ENCODE measurements around the gene EEF1B2.
A peak's percentile ranks its signal among the peaks of the same experiment; 100 is the strongest.

The EEF1B2 gene

GRCh38 chr2:206164261-206164862, 4.7 kb downstream of the EEF1B2 start:
- no peak for TF ChIP-seq EGR1 (IDR thresholded peaks at IDR 0.05)
- peak; percentile 46 for TF ChIP-seq RAD21 (IDR thresholded peaks at IDR 0.05; ENCODE audit: low read depth)

GRCh38 chr2:206173147-206173546, 13.5 kb downstream of the EEF1B2 start:
- TF ChIP-seq CEBPB (IDR thresholded peaks at IDR 0.05): no peak
- no peak for TF ChIP-seq ZBTB7A (IDR thresholded peaks at IDR 0.05; ENCODE audit: low read depth)
- no peak for TF ChIP-seq EP300 (IDR thresholded peaks at IDR 0.05; ENCODE audit: borderline replicate concordance)
- no peak for TF ChIP-seq YY1 (IDR thresholded peaks at IDR 0.05; ENCODE audit: low read depth)
- TF ChIP-seq TAF1 (IDR thresholded peaks at IDR 0.05; ENCODE audit: low read depth): no peak

- TF ChIP-seq YY1 (IDR thresholded peaks at IDR 0.05; ENCODE audit: low read depth) (no peak), EP300 (IDR thresholded peaks at IDR 0.05; ENCODE audit: borderline replicate concordance) (no peak), TCF12 (IDR thresholded peaks at IDR 0.05; ENCODE audit: low read depth) (no peak), CEBPB (IDR thresholded peaks at IDR 0.05) (no peak)
- TF ChIP-seq, protein P1, sequence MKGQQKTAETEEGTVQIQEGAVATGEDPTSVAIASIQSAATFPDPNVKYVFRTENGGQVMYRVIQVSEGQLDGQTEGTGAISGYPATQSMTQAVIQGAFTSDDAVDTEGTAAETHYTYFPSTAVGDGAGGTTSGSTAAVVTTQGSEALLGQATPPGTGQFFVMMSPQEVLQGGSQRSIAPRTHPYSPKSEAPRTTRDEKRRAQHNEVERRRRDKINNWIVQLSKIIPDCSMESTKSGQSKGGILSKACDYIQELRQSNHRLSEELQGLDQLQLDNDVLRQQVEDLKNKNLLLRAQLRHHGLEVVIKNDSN (IDR thresholded peaks at IDR 0.05): no peak
Measured at GRCh38 chr2:206176121-206176520, 16.4 kb downstream of the EEF1B2 start.

- TF ChIP-seq TCF12 (IDR thresholded peaks at IDR 0.05; ENCODE audit: low read depth) (no peak), YY1 (IDR thresholded peaks at IDR 0.05; ENCODE audit: low read depth) (no peak), TEAD4 (IDR thresholded peaks at IDR 0.05) (no peak), EGR1 (IDR thresholded peaks at IDR 0.05) (no peak), TAF1 (IDR thresholded peaks at IDR 0.05; ENCODE audit: low read depth) (no peak), FOXM1 (IDR thresholded peaks at IDR 0.05; ENCODE audit: borderline replicate concordance, low read depth) (no peak), RAD21 (IDR thresholded peaks at IDR 0.05; ENCODE audit: low read depth) (no peak)
- TF ChIP-seq, protein P2, sequence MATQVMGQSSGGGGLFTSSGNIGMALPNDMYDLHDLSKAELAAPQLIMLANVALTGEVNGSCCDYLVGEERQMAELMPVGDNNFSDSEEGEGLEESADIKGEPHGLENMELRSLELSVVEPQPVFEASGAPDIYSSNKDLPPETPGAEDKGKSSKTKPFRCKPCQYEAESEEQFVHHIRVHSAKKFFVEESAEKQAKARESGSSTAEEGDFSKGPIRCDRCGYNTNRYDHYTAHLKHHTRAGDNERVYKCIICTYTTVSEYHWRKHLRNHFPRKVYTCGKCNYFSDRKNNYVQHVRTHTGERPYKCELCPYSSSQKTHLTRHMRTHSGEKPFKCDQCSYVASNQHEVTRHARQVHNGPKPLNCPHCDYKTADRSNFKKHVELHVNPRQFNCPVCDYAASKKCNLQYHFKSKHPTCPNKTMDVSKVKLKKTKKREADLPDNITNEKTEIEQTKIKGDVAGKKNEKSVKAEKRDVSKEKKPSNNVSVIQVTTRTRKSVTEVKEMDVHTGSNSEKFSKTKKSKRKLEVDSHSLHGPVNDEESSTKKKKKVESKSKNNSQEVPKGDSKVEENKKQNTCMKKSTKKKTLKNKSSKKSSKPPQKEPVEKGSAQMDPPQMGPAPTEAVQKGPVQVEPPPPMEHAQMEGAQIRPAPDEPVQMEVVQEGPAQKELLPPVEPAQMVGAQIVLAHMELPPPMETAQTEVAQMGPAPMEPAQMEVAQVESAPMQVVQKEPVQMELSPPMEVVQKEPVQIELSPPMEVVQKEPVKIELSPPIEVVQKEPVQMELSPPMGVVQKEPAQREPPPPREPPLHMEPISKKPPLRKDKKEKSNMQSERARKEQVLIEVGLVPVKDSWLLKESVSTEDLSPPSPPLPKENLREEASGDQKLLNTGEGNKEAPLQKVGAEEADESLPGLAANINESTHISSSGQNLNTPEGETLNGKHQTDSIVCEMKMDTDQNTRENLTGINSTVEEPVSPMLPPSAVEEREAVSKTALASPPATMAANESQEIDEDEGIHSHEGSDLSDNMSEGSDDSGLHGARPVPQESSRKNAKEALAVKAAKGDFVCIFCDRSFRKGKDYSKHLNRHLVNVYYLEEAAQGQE (IDR thresholded peaks at IDR 0.05; ENCODE audit: low read depth): no peak
Measured at GRCh38 chr2:206176901-206177300, 17.2 kb downstream of the EEF1B2 start.

DNA sequence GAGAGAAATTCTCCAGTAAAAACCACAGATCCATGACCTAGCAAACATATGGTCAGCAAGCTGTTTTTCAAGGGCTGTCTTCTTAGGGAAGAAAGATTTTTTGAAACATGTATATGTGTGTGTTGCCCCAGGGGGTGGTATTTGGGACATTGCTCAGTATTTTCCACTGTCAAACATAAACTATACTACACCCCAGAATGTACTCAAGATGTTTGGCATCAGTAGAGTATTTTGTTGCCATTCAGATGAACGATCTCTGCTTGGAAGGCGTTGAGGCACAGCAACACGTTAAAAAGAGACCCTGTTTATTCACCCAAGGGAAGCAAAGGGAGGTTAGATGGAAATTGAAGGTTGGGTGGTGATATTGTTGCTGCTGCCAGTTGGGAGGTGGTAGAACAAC, 30.0 kb downstream of the EEF1B2 start:
- no peak for TF ChIP-seq TCF12 (IDR thresholded peaks at IDR 0.05; ENCODE audit: low read depth)
- TF ChIP-seq YY1 (IDR thresholded peaks at IDR 0.05; ENCODE audit: low read depth): no peak
- no peak for TF ChIP-seq EGR1 (IDR thresholded peaks at IDR 0.05)
- TF ChIP-seq MAX (IDR thresholded peaks at IDR 0.05): no peak
- TF ChIP-seq NFIC (IDR thresholded peaks at IDR 0.05): no peak
- TF ChIP-seq TEAD4 (IDR thresholded peaks at IDR 0.05): no peak

GRCh38 chr2:206190111-206190510, 30.4 kb downstream of the EEF1B2 start:
- TF ChIP-seq CEBPB (IDR thresholded peaks at IDR 0.05) (no peak), TAF1 (IDR thresholded peaks at IDR 0.05; ENCODE audit: low read depth) (no peak), TCF12 (IDR thresholded peaks at IDR 0.05; ENCODE audit: low read depth) (no peak), CREB1 (IDR thresholded peaks at IDR 0.05; ENCODE audit: low read depth) (no peak), MAX (IDR thresholded peaks at IDR 0.05) (no peak), NFIC (IDR thresholded peaks at IDR 0.05) (no peak), YY1 (IDR thresholded peaks at IDR 0.05; ENCODE audit: low read depth) (no peak), EP300 (IDR thresholded peaks at IDR 0.05; ENCODE audit: borderline replicate concordance) (no peak), TEAD4 (IDR thresholded peaks at IDR 0.05) (no peak), ZBTB7A (IDR thresholded peaks at IDR 0.05; ENCODE audit: low read depth) (no peak), FOXM1 (IDR thresholded peaks at IDR 0.05; ENCODE audit: borderline replicate concordance, low read depth) (no peak), RAD21 (IDR thresholded peaks at IDR 0.05; ENCODE audit: low read depth) (no peak), EGR1 (IDR thresholded peaks at IDR 0.05) (no peak)
- TF ChIP-seq, protein P1 (IDR thresholded peaks at IDR 0.05): no peak
- TF ChIP-seq, protein P2 (IDR thresholded peaks at IDR 0.05; ENCODE audit: low read depth): no peak

GRCh38 chr2:206190689-206191088, 31.0 kb downstream of the EEF1B2 start:
- TF ChIP-seq CREB1 (IDR thresholded peaks at IDR 0.05; ENCODE audit: low read depth) (no peak), EGR1 (IDR thresholded peaks at IDR 0.05) (no peak), TEAD4 (IDR thresholded peaks at IDR 0.05) (no peak)
